ENCODE data around the gene XPNPEP1. TPM values are rescaled to one million over a fixed set of nuclear protein-coding genes. Genes with fewer than 3 reads are reported as not detected.

Gene XPNPEP1
- total RNA-seq, 1 donor from 2014 or later, result 202 TPM

GRCh38 chr10:109894516-109894915 is 28.8 kb downstream of the XPNPEP1 start:
- no peak overlapping the region for H3K4me3 Mint-ChIP-seq (ENCODE audit: unreplicated experiment)
- no peaks in the 10 kb centered on the region for H3K9me3 Mint-ChIP-seq (ENCODE audit: unreplicated experiment)
- no peak for TF ChIP-seq CTCF (IDR thresholded peaks at IDR 0.05; ENCODE audit: unreplicated experiment)
- peaks cover 66% of the 10 kb centered on the region for H3K36me3 Mint-ChIP-seq (ENCODE audit: low read depth, unreplicated experiment)
- no peak for DNase-seq (ENCODE audit: low spot score)
- H3K27me3 Mint-ChIP-seq (ENCODE audit: unreplicated experiment), result peaks cover 14% of the 10 kb centered on the region
- H3K4me1 Mint-ChIP-seq (ENCODE audit: unreplicated experiment), result peaks cover 52% of the 10 kb centered on the region
- H3K27ac Mint-ChIP-seq (ENCODE audit: unreplicated experiment), result peak overlapping the region; percentile 24

GRCh38 chr10:109893386-109893785 is 29.9 kb downstream of the XPNPEP1 start:
- peak overlapping the region; percentile 45 for H3K4me3 Mint-ChIP-seq (ENCODE audit: unreplicated experiment)
- DNase-seq (ENCODE audit: low spot score), result no peak
- H3K27ac Mint-ChIP-seq (ENCODE audit: unreplicated experiment), result peak overlapping the region; percentile 98
- H3K27me3 Mint-ChIP-seq (ENCODE audit: unreplicated experiment), result peaks cover 14% of the 10 kb centered on the region
- TF ChIP-seq CTCF (IDR thresholded peaks at IDR 0.05; ENCODE audit: unreplicated experiment), result no peak
- no peaks in the 10 kb centered on the region for H3K9me3 Mint-ChIP-seq (ENCODE audit: unreplicated experiment)
- H3K36me3 Mint-ChIP-seq (ENCODE audit: low read depth, unreplicated experiment), result peaks cover 69% of the 10 kb centered on the region
- H3K4me1 Mint-ChIP-seq (ENCODE audit: unreplicated experiment), result peaks cover 52% of the 10 kb centered on the region

GRCh38 chr10:109892931-109893330 is 30.4 kb downstream of the XPNPEP1 start:
- TF ChIP-seq CTCF (IDR thresholded peaks at IDR 0.05; ENCODE audit: unreplicated experiment), result no peak
- Mint-ChIP-seq H3K27ac (ENCODE audit: unreplicated experiment) (peak overlapping the region; percentile 98), H3K4me3 (ENCODE audit: unreplicated experiment) (peak overlapping the region; percentile 44), H3K36me3 (ENCODE audit: low read depth, unreplicated experiment) (peaks cover 64% of the 10 kb centered on the region), H3K9me3 (ENCODE audit: unreplicated experiment) (no peaks in the 10 kb centered on the region), H3K4me1 (ENCODE audit: unreplicated experiment) (peaks cover 52% of the 10 kb centered on the region), H3K27me3 (ENCODE audit: unreplicated experiment) (peaks cover 12% of the 10 kb centered on the region)
- DNase-seq (ENCODE audit: low spot score), result no peak

GRCh38 chr10:109892117-109892516 is 31.2 kb downstream of the XPNPEP1 start:
- H3K27me3 Mint-ChIP-seq (ENCODE audit: unreplicated experiment), result peaks cover 16% of the 10 kb centered on the region
- TF ChIP-seq CTCF (IDR thresholded peaks at IDR 0.05; ENCODE audit: unreplicated experiment), result no peak
- H3K9me3 Mint-ChIP-seq (ENCODE audit: unreplicated experiment), result no peaks in the 10 kb centered on the region
- peaks cover 64% of the 10 kb centered on the region for H3K36me3 Mint-ChIP-seq (ENCODE audit: low read depth, unreplicated experiment)
- no peak overlapping the region for H3K4me3 Mint-ChIP-seq (ENCODE audit: unreplicated experiment)
- DNase-seq (ENCODE audit: low spot score), result no peak
- H3K27ac Mint-ChIP-seq (ENCODE audit: unreplicated experiment), result peak overlapping the region; percentile 52
- H3K4me1 Mint-ChIP-seq (ENCODE audit: unreplicated experiment), result peaks cover 52% of the 10 kb centered on the region

GRCh38 chr10:109891105-109891504 is 32.2 kb downstream of the XPNPEP1 start:
- peaks cover 55% of the 10 kb centered on the region for H3K4me1 Mint-ChIP-seq (ENCODE audit: unreplicated experiment)
- peak overlapping the region; percentile 22 for H3K4me3 Mint-ChIP-seq (ENCODE audit: unreplicated experiment)
- peaks cover 20% of the 10 kb centered on the region for H3K27me3 Mint-ChIP-seq (ENCODE audit: unreplicated experiment)
- H3K9me3 Mint-ChIP-seq (ENCODE audit: unreplicated experiment), result no peaks in the 10 kb centered on the region
- H3K36me3 Mint-ChIP-seq (ENCODE audit: low read depth, unreplicated experiment), result peaks cover 66% of the 10 kb centered on the region
- DNase-seq (ENCODE audit: low spot score), result no peak
- TF ChIP-seq CTCF (IDR thresholded peaks at IDR 0.05; ENCODE audit: unreplicated experiment), result no peak
- H3K27ac Mint-ChIP-seq (ENCODE audit: unreplicated experiment), result no peak overlapping the region

Measured in endothelial cell (in vitro differentiated cells).